Measurements from ENCODE around the gene TBCE.
A peak's percentile ranks its signal among the peaks of the same experiment; 100 is the strongest.
"Not testable (repeated sequence)": the region's sequence is repeated elsewhere in the genome, so short reads cannot be mapped to it uniquely, and the experiment has no call there.

Gene TBCE

GRCh38 chr1:235427447-235427846, 60.2 kb downstream of the TBCE start:
- DNase-seq: peak in 1 of 42 donors; percentile 3
- intact Hi-C loops (cut with DNase I): no loop called here

- peak in 1 of 42 donors; percentile 9 for DNase-seq
- intact Hi-C loops (cut with DNase I): no loop called here
Observed at GRCh38 chr1:235429143-235429542, 61.9 kb downstream of the TBCE start.

DNA sequence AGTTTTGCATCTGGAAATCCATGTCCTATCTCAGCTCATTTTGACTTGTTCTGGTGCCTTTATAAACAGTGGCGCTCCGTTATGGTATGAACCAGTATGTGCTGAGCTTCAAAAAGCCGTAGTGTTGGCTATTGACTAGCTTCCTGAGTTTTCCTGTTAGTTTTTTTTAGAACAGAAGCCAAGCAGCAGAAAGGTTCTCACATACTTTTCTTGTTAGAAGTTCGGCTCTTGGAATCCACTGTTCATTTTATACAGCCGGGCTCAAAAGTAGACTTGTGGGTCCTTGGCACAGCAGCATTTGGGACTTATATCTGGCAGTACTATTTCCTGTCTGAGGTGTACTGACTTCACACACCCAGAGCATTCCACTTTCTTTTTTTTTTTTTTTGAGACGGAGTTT, 63.8 kb downstream of the TBCE start:
- intact Hi-C loops (cut with DNase I): no loop called here
- DNase-seq: no peak

DNA sequence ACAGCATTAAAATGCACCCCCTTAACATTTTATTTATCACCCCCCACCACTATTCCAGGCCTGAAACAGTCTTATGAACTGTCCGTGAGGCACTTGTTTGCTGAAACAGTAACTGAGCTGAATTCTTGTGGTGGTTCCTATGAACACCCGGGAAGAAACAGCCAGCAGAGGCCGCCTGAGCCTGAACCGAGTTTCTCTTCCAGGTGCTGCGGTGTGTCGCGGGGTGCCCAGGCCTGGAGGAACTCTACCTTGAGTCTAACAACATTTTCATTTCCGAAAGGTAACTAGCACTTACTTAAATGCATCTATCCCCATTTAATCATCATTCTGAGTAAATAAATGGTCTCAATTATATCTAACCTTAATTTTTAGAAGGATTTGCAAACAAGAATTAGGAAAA, 66.8 kb downstream of the TBCE start:
- intact Hi-C loops (cut with DNase I): no loop called here
- DNase-seq: no peak

DNA sequence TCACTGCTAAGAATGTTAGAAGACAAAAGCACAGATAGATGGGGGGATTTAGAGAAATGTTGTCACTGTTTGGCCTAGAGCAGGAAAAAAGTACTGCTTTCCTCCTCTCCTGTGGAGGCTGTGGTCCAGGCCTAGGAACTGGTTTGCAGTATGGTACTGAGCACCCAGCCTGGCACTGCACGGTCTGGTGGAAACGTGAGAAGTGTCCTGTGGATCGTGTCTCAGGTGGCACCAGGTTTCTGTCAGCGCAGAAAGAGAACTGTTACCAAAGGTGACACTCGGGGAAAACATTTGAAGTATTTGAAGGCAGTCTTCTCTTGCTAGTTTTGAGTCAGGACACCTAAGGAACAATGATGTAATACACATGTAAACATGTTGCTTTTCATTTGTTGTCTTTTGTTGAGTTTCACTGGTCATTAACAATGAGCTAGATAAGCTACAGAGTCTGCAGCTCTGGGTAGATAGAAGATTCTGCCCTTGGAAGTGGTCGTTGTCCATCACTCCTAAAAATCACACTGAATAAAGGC, 74.0 kb downstream of the TBCE start:
- DNase-seq: peak in 1 of 42 donors; percentile 24
- intact Hi-C loops (cut with DNase I): no loop called here

GRCh38 chr1:235442788-235443429, 75.7 kb downstream of the TBCE start:
- DNase-seq: peak in 1 of 42 donors; percentile 35
- intact Hi-C loops (cut with DNase I): no loop called here

GRCh38 chr1:235448616-235449015, 81.4 kb downstream of the TBCE start:
- DNase-seq: no peak
- intact Hi-C loops (cut with DNase I): no loop called here

DNA sequence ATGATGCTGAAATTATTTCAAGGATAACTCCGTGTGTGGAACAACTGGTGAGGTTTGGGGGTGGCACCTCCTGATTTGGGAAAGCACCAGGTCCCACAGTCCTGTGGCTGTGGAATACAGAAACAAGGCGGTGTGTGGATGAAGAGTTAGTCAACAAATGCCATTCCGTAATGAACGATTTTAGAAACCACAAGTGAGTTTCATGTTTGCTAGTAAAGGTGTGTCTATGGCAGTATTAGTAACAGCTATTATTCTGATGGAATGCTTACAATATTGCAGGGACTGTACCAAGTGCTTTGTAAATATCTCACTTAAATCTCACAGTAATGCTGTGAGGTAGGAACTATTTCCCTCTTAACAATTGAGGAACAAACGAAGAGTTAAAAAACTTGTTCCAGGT, 83.2 kb downstream of the TBCE start:
- intact Hi-C loops (cut with DNase I): no loop called here
- no peak for DNase-seq

DNA sequence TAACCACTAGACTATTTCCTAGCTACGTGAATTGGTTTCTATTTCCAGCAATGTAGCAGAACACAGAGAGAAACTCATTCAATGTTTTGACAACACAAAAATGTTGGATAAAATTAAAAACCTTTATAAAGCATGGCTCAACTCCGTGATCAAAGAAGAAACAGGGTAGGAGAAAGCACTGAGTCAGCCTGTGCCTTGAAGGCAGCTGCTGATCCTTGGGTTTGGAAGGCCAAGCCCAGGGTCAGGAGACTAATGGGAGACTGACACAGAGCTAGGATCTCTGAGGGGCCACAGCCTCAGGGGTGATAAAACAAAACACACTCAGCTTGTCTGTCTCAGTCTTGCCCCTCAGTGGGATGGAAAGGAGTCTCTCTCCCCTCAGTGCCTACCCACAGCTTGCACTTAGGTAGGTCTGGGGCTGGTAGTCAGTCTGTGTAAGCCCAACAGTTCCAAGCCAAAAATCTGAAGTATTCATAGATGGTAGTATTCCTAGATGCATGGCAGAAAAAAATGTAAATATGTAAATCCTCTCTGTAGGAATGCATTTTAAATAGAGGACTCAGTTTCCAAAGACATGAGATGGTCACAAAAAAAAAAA, 83.8 kb downstream of the TBCE start:
- intact Hi-C loops (cut with DNase I): no loop called here
- DNase-seq: peak in 6 of 42 donors; percentile 4 to 28 (median 15)

GRCh38 chr1:235454021-235454420, 86.8 kb downstream of the TBCE start:
- intact Hi-C loops (cut with DNase I): no loop called here
- DNase-seq: no peak

GRCh38 chr1:235455097-235455496, 87.9 kb downstream of the TBCE start:
- intact Hi-C loops (cut with DNase I): no loop called here
- DNase-seq: no peak

DNA sequence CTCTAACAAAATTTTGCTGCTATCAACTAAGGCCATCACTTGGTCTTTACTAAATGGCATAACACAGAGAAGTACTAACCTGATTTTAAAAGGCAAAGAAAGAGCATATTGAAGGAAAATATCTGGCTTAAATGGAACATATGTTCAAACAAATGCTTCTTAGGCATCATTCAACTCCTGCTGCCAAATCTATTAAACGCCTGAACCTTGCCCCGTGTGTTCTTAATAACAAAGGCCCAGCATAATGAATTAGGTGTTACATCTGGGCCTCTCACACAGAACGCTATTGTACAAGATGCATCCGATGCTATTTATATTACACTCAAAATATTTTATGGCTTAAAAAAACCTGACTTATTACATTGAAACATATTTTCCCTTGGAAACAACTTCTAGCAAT, 88.6 kb downstream of the TBCE start:
- DNase-seq: no peak
- intact Hi-C loops (cut with DNase I): no loop called here

DNA sequence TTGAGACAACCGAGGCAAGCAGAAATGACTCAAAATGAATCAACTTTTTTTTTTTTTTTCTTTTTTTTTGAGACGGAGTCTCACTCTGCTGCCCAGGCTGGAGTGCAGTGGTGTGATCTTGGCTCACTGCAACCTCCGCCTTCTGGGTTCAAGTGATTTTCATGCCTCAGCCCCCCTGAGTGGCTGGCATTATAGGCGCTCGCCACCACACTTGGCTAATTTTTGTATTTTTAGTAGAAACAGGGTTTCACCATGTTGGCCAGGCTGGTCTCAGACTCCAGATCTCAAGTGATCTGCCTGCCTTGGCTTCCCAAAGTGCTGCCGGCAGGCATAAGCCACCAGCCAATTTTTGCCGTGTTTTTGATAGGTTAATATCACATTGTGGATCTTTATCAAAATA, 90.6 kb downstream of the TBCE start:
- intact Hi-C loops (cut with DNase I); DNase-seq: not testable (repeated sequence)

DNA sequence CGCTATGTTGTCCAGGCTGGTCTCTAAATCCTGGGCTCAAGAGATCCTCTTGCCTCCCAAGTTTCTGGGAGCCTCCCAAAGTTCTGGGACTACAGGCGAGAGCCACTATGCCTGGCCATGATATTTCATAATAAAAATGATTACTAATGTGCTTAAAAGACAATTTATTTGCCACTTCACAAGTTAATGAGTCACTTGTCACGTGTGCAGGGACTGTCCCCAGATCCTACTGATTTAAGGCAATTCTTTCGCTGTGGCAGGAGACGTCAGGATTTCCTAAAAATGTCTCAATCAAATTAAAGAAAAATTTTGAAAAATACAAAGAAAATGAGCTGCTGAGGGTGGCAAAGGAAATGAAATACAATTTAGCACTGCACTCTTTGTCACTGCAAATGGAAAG, 93.5 kb downstream of the TBCE start:
- intact Hi-C loops (cut with DNase I): no loop called here
- peak in 8 of 42 donors; percentile 8 to 46 (median 14) for DNase-seq

DNA sequence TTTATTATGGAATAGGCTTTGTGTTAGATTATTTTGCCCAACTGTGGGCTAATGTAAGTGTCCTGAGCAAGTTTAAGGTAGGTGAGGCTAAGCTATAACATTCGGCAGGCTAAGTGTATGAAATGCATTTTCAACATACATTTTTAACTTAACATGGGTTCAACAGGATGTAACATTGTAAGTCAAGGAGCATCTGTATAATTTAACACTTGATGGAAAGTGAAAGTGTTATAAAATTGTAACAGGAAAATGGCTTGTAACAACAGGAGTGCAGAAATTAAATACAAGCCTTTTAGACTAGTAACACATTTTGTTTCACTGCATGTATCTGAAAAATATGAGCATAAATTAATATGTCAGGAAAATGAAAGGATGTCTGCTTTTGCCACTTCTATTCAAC, 94.7 kb downstream of the TBCE start:
- intact Hi-C loops (cut with DNase I): no loop called here
- no peak for DNase-seq

- DNase-seq; intact Hi-C loops (cut with DNase I): not testable (repeated sequence)
Observed at GRCh38 chr1:235462832-235463231, 95.6 kb downstream of the TBCE start.

DNA sequence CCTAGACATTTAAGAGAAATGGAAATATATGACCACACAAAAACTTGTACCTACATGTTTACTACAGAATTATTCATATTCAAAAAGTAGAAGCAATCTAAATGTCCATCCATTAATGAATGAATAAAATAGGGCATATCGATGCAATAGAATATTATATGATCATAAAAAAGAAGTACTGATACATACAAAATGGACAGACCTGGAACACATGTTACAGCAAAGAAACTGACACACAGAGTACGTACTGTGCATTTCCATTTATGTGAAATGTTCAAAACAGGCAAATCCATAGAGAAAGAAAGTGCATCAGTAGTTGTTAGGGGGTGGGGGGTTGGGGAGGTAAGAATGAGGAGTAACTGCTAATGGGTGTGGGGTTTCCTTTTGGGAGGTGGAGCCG, 97.8 kb downstream of the TBCE start:
- DNase-seq: no peak
- intact Hi-C loops (cut with DNase I): no loop called here

GRCh38 chr1:235468004-235468403, 100.8 kb downstream of the TBCE start:
- intact Hi-C loops (cut with DNase I): no loop called here
- no peak for DNase-seq

GRCh38 chr1:235468970-235469369, 101.7 kb downstream of the TBCE start:
- intact Hi-C loops (cut with DNase I): no loop called here
- no peak for DNase-seq

- intact Hi-C loops (cut with DNase I); DNase-seq: not testable (repeated sequence)
Observed at GRCh38 chr1:235469897-235470296, 102.7 kb downstream of the TBCE start.

Data from head of caudate nucleus (tissue), 42 donors.